ENCODE data around the gene TEX48. TPM values are rescaled to one million over a fixed set of nuclear protein-coding genes. Genes with fewer than 3 reads are reported as not detected.

Gene TEX48
- polyA plus RNA-seq, 1 donor from 2014 or later, result not detected

GRCh38 chr9:114717908-114718486 is 36.0 kb upstream of the TEX48 start:
- H3K9me2 ChIP-seq (ENCODE audit: insufficient read depth, low read length), result no peaks in the 10 kb centered on the region
- no peaks in the 10 kb centered on the region for H3K36me3 ChIP-seq (ENCODE audit: insufficient read depth, low read length)
- no peak overlapping the region for H3K4me3 ChIP-seq (ENCODE audit: low read length)
- no peaks in the 10 kb centered on the region for H3K79me2 ChIP-seq (replicated peaks; ENCODE audit: insufficient read depth, low read length)
- H3K27ac ChIP-seq (ENCODE audit: low read length), result no peak overlapping the region
- H3K9ac ChIP-seq (ENCODE audit: low read length), result no peak overlapping the region
- TF ChIP-seq SMC3 (conservative IDR thresholded peaks at IDR 0.05; ENCODE audit: poor library complexity) (no peak), CTCF (IDR thresholded peaks at IDR 0.05; ENCODE audit: poor library complexity, severe bottlenecking) (no peak), EZH2 (IDR thresholded peaks at IDR 0.05; ENCODE audit: borderline replicate concordance, insufficient read depth, low read length, poor library complexity, severe bottlenecking) (no peak), TAF1 (IDR thresholded peaks at IDR 0.05; ENCODE audit: low read depth) (no peak), EP300 (conservative IDR thresholded peaks at IDR 0.05; ENCODE audit: poor library complexity, severe bottlenecking) (no peak)
- H3K9me3 ChIP-seq (ENCODE audit: low read length), result no peaks in the 10 kb centered on the region
- H3K4me2 ChIP-seq (ENCODE audit: low read length), result no peak overlapping the region
- H2AFZ ChIP-seq (ENCODE audit: low read depth, low read length), result no peak overlapping the region
- no peaks in the 10 kb centered on the region for H4K20me1 ChIP-seq (ENCODE audit: insufficient read depth)
- H3K27me3 ChIP-seq (ENCODE audit: insufficient read depth, low read depth, low read length), result no peaks in the 10 kb centered on the region
- no peaks in the 10 kb centered on the region for H3F3A ChIP-seq (ENCODE audit: insufficient read depth, low read length, poor library complexity, severe bottlenecking)

GRCh38 chr9:114709636-114710035 is 27.6 kb upstream of the TEX48 start:
- no peaks in the 10 kb centered on the region for H3K9me3 ChIP-seq (ENCODE audit: low read length)
- H3K36me3 ChIP-seq (ENCODE audit: insufficient read depth, low read length), result no peaks in the 10 kb centered on the region
- no peak overlapping the region for H3K4me2 ChIP-seq (ENCODE audit: low read length)
- no peak overlapping the region for H3K9ac ChIP-seq (ENCODE audit: low read length)
- no peaks in the 10 kb centered on the region for H3K27me3 ChIP-seq (ENCODE audit: insufficient read depth, low read depth, low read length)
- H4K20me1 ChIP-seq (ENCODE audit: insufficient read depth), result no peaks in the 10 kb centered on the region
- TF ChIP-seq SMC3 (conservative IDR thresholded peaks at IDR 0.05; ENCODE audit: poor library complexity) (no peak), EP300 (conservative IDR thresholded peaks at IDR 0.05; ENCODE audit: poor library complexity, severe bottlenecking) (no peak), POLR2AphosphoS5 (IDR thresholded peaks at IDR 0.05) (no peak), EZH2 (IDR thresholded peaks at IDR 0.05; ENCODE audit: borderline replicate concordance, insufficient read depth, low read length, poor library complexity, severe bottlenecking) (no peak), REST (IDR thresholded peaks at IDR 0.05; ENCODE audit: borderline replicate concordance) (no peak), RAD21 (conservative IDR thresholded peaks at IDR 0.05) (no peak), MXI1 (conservative IDR thresholded peaks at IDR 0.05; ENCODE audit: poor library complexity, severe bottlenecking) (no peak)
- no peak overlapping the region for H3K27ac ChIP-seq (ENCODE audit: low read length)
- H3K4me3 ChIP-seq (ENCODE audit: low read length), result no peak overlapping the region
- no peaks in the 10 kb centered on the region for H3F3A ChIP-seq (ENCODE audit: insufficient read depth, low read length, poor library complexity, severe bottlenecking)
- no peaks in the 10 kb centered on the region for H3K9me2 ChIP-seq (ENCODE audit: insufficient read depth, low read length)
- H3K79me2 ChIP-seq (replicated peaks; ENCODE audit: insufficient read depth, low read length), result no peaks in the 10 kb centered on the region
- H2AFZ ChIP-seq (ENCODE audit: low read depth, low read length), result no peak overlapping the region
